Hematopoietic multipotent progenitor cell treated with erythropoietin and hydrocortisone succinate and interleukin-3 and kit ligand, for 6 days (in vitro differentiated cells): ENCODE measurements around the gene GTF3C5.

ENCODE experiments used
- DNase-seq: peaks from one replicate; pipeline ENCODE4 v3.0.0-alpha.2; 2015

Gene GTF3C5

GRCh38 chr9:133032171-133032570, 1.4 kb downstream of the GTF3C5 start:
- no peak for DNase-seq

- no peak for DNase-seq
Observed at GRCh38 chr9:133035669-133036068, 4.9 kb downstream of the GTF3C5 start.

DNA sequence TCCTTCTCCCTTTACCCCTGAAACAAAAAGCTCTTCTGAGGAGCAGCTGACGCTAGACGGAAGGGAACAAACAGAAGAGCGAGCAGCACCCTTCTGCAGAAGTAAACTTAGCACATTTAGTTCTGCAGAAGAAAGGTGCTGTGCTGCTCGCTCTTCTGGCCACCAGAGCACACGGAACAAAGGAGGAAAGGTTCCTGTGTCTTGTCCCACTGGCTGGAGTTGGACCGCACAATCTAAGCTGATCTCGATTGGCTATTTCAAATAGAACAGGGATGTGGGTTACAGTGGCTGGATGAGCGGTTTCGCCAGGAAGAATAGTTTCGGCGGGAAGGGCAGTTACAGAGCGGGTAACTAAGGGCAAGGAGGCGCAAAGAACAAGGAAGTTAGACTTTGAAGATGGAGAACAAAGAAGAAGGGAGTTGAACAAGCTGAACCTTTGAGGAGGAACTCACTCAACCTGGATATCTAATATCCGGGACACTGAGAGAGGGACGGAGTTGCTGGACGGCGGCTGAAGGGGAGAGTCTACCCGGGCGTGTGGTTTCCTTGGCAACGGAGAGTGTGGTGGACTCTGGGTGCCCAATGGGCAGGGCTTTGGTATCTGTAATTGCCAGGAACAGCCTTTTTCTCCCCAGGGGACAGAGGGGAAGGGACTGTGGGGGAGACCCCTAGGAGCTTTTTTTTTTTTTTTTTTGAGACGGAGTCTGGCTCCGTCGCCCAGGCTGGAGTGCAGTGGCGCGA, 7.1 kb downstream of the GTF3C5 start:
- no peak for DNase-seq

DNA sequence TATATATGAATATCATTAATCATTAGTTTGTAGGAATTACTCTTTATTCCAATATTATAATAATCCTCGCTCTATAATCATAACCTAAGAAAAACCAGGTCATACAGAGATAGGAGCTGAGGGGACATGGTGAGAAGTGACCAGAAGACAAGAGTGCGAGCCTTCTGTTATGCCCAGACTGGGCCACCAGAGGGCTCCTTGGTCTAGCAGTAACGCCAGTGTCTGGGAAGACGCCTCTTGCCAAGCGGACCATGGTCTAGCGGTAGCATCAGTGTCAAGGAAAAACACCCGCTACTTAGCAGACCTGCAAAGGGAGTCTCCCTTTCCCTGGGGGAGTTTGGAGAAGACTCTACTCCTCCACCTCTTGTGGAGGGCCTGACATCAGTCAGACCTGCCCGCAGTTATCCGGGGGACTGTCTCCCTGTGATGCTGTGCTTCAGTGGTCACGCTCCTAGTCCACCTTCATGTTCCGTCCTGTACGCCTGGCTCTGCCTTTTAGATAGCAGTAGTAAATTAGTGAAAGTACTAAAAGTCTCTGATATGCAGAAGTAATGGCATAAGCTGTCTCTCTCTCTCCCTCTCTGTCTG, 10.2 kb downstream of the GTF3C5 start:
- peak; percentile 75 for DNase-seq

GRCh38 chr9:133041958-133042357, 11.2 kb downstream of the GTF3C5 start:
- DNase-seq: no peak

- no peak for DNase-seq
Observed at GRCh38 chr9:133042676-133043075, 11.9 kb downstream of the GTF3C5 start.

DNA sequence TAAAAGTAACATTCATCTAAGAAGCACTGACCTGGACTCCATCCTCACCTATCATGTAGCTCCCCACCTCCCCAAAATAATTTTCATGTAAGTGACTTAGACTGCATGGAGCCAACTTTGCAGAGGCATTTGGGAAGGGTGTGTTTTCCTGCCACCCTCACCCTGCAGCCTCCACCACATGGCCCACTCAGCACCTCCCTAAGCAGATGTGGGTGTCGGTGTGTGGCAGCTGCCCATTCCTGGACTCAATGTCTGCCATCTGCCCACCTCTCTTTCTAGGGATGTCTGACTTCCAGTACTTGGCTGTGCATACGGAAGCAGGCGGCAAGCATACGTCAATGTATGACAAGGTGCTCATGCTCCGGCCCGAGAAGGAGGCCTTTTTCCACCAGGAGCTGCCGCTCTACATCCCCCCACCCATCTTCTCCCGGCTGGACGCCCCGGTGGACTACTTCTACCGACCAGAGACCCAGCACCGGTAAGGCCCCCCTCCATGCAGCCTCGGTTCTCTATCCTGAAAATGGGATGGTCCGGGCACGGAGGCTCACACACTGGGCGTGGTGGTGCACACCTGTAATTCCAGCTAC, 12.7 kb downstream of the GTF3C5 start:
- no peak for DNase-seq

DNA sequence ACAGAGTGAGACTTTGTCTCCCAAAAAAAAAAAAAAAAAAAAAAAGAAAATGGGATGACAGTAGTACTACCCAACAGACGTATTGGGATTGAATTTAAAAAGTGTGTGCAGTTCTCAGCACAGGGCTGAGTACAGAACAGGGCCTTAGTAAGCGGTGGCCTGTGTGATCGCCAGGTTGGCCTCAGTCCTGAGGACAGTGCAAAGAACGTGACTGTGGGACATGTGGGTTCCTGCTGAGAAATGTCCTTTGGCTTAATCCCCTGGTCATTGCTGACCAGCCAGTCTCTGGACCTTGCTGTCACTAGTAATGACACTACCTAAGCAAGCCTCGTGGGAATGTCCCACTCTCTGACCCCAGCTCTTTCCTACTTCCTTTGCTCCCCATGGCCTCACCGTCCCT, 13.3 kb downstream of the GTF3C5 start:
- DNase-seq: no peak

DNA sequence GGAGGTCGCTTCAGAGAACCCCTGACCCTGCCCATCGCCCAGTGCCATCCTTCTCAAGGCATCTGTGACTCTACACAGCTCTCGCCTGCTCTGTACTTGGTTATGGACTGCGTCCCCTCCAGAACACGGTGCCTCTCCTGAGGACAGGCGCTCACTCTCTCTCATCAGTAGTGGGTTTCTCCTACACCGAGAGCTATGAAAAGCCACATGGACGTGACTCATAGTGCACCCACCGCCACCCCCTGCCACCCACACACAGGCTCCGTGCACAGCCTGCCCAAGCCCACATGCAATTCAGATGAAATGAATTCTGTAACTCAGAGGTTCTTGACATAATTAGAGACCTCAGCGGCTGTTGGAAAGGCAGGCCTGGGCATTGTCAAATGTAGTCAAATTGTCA, 13.9 kb downstream of the GTF3C5 start:
- no peak for DNase-seq

GRCh38 chr9:133045132-133045531, 14.3 kb downstream of the GTF3C5 start:
- no peak for DNase-seq

- DNase-seq: no peak
Observed at GRCh38 chr9:133046196-133046899, 15.6 kb downstream of the GTF3C5 start.

DNA sequence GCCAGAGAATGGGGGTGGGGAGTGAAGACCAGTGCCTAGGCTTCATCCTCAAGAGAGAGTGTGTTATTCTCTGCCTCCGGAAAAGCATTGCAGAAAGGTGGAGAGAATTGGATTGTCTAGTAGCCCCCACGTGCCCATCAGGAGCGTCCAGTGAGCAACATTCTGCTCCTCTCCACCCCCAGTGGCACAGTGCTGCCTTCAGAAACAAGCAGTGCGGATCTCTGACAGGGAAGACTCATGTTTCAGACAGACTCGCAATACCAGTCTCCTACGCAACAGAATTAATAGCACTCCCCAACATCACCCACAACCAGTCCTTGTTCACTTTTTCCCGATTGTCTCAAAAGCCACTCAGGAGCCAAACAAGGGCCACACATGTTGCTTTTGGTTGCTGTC, 16.1 kb downstream of the GTF3C5 start:
- no peak for DNase-seq

DNA sequence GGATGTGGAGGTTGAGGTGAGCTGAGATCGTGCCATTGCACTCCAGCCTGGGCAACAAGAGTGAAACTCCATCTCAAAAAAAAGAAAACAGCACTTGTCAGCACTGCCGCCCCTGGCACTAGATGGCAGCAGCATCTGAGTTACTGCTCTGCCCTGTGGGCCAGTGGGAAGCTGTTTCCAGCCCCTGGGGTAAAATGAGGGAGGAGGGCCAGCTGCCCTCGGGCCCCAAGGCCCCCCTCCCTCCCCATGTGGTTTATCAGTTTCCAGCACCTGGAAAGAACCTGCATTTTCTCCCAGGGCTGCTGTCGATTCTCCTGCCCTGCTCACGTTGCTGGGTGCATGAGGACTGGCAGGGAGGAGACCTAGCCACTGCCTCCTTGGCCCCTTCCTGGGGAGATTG, 17.8 kb downstream of the GTF3C5 start:
- peak; percentile 82 for DNase-seq

DNA sequence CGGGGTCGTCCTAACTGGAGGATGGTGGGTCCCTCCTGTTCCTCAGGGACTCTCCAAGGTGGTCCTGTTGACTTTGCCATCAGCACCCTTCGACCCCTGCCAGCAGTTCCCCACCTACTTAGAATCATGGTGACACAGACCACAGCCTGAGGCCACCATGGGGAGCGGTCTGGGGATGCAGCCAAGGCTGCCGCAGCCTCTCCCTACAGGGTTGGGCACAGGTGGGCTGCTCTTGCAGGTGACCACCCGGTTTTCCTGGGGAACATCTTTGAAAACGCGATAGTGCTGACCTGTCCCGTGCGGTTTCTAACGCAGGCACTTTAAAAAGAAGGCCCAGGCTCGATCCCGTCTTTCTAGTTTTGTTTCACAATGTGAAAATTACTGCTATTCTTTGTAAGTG, 18.2 kb downstream of the GTF3C5 start:
- DNase-seq: no peak

DNA sequence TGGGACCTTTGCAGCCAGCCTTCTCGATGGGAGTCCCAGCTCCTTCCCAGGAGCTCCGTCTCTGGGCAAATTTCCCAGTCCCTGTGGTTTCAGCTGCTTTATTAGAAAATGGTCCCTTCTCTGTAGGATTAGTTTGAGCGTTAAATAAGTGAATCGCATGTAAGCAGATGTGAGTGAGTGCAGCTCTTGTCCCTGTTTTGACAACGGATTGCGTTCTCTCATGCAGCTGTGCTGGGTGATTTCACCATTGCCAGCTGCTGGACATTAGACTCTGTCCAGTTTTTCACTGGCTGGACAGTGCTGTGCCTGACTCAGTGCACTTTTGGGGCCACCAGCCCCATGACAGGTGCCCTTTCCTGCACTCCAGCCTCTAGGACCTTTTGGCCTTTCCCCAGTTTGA, 19.3 kb downstream of the GTF3C5 start:
- DNase-seq: no peak

DNA sequence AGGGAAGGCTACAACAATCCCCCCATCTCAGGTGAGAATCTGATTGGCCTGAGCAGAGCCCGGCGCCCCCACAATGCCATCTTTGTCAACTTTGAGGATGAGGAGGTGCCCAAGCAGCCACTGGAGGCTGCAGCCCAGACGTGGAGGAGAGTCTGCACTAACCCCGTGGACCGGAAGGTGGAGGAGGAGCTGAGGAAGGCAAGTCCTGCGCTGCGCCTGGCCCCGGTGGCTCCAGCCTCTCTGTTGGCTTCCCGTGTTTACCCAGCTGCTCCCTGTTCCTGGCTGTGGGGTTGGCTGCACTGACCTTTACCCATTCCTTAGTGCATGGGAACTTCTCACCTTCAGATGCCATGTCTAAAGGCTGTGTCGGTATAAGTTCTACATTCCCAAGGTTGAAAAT, 20.0 kb downstream of the GTF3C5 start:
- no peak for DNase-seq

DNA sequence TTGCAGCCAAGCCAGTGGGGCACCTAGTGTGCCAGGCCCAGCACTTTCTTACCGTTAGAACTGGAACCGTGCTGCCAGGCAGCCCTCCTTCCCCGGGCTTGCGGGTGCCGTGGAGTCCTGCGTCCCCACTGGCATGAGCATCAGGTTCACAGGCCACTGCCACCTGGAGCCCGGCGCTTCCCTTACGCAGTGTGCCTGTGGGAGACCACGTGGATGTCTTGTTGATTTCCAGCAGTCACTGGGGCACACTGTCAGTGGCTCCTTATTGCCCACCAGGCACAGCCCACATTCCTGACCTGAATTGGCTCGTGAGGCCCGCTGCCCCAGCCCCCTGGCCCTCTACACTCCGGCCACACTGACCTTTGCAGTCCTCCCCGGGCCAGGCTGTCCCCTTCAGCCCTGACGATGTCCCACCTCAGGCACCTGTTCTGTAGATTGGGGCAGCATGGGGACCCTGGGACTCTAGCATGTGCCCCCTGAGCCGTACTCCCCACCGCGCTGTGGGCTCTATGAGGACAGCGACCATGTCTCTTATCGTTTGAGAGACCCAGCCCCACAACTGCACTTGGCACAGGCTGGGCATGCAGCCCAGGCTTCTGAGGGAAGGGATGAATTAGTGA, 20.6 kb downstream of the GTF3C5 start:
- no peak for DNase-seq

- no peak for DNase-seq
Observed at GRCh38 chr9:133051966-133052539, 21.3 kb downstream of the GTF3C5 start.

DNA sequence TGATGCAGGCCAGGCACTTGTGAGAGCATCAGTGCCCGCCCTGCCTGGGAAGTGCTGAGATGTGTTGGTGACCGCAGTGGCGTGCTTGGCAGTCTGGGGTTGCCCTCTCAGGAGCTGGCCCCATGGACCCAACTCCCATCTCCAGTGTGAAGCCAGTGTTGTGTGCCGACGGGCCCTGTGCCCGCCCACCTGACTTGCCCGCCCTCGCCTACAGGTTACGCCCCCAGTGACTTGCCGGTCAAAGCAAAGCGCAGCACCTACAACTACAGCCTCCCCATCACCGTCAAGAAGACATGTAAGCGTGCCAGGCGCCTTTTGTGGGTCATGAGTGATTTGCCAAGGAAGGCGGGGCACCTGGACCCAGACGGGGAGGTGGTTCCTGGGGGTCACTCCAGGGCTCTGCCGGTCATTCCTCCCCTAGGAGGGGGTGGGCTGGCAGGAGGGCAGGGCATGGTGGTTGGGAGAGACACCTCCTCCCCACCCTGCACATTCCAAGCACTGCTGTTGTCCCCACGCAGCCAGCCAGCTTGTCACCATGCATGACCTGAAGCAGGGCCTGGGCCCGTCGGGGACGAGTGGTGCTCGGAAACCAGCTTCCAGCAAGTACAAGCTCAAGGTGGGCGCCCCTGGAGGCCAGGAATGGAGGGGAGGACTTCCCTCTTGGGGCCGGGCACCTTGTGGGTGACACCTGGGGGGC, 23.5 kb downstream of the GTF3C5 start:
- no peak for DNase-seq

DNA sequence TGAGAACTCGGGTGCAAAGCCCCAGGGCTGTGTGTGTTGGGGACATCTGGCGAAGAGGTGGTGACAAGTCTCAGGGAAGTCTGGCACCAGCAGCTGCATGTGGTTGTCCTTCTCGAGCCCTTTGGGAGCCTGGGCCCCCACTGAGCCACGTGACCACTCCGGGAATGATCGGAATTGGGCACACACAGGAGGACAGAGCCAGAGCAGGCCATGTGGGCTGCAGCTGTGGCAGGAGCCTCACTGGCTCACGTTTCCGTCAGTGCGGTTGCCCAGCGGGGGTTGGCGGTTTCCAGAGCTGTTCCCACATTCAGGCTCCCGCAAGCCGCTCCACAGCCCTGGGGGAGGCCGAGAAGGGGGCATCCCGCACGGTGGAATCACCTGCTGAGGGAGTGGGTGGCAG, 24.2 kb downstream of the GTF3C5 start:
- DNase-seq: no peak

- DNase-seq: no peak
Observed at GRCh38 chr9:133055788-133056420, 25.1 kb downstream of the GTF3C5 start.

DNA sequence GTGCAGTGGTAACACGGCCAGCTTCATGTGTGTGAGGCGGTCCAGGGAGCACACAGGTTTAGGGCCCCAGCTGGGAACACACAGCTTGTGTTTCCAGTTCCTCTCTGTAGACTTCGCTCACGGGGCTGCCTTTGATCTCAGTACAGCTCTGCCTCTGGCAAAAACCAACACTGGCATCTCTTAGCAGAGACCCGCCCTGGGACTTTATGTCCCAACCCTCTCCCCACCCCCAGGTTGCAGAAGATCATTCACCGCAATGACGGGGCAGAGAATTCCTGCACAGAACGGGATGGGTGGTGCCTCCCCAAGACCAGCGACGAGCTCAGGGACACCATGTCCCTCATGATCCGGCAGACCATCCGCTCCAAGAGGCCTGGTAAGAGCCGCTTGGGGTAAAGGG, 25.7 kb downstream of the GTF3C5 start:
- DNase-seq: no peak
